Osteocyte (in vitro differentiated cells): ENCODE measurements around the gene HPCAL1. TPM values are rescaled to one million over a fixed set of nuclear protein-coding genes. Genes with fewer than 3 reads are reported as not detected.

ENCODE experiments used
- DNase-seq: peaks from one replicate; pipeline ENCODE4 v3.0.0; 2021; ENCODE audit warnings: mixed read lengths; ENCODE audit not compliant: unreplicated experiment; ENCODE audit errors: extremely low spot score
- H3K27ac Mint-ChIP-seq: one replicate; pipeline ENCODE4 v1.8.0; 2021; ENCODE audit warnings: mild to moderate bottlenecking, mixed read lengths; ENCODE audit not compliant: unreplicated experiment
- H3K27me3 Mint-ChIP-seq: one replicate; pipeline ENCODE4 v1.8.0; 2021; ENCODE audit warnings: mixed read lengths; ENCODE audit not compliant: unreplicated experiment
- H3K36me3 Mint-ChIP-seq: one replicate; pipeline ENCODE4 v1.8.0; 2021; ENCODE audit warnings: mixed read lengths; ENCODE audit not compliant: unreplicated experiment
- H3K4me1 Mint-ChIP-seq: one replicate; pipeline ENCODE4 v1.8.0; 2021; ENCODE audit warnings: mixed read lengths; ENCODE audit not compliant: unreplicated experiment
- H3K4me3 Mint-ChIP-seq: one replicate; pipeline ENCODE4 v1.8.0; 2021; ENCODE audit warnings: mild to moderate bottlenecking, moderate library complexity, mixed read lengths; ENCODE audit not compliant: unreplicated experiment
- H3K9me3 Mint-ChIP-seq: one replicate; pipeline ENCODE4 v1.8.0; 2021; ENCODE audit warnings: mixed read lengths; ENCODE audit not compliant: unreplicated experiment
- total RNA-seq: library from RNA; stranded (reverse); gene quantifications from 2 replicates; pipeline ENCODE4 v1.2.1, GENCODE V29; 2021
- TF ChIP-seq, protein P1 (sequence below): fragments of 200-600 bp; sonication (generic); IDR thresholded peaks from 2 replicates; pipeline ENCODE4 v1.5.0; 2021; ENCODE audit warnings: antibody characterized with exemption, mild to moderate bottlenecking, moderate library complexity

HPCAL1 gene
- total RNA-seq, 1 donor from 2014 or later: 56.8 TPM

DNA sequence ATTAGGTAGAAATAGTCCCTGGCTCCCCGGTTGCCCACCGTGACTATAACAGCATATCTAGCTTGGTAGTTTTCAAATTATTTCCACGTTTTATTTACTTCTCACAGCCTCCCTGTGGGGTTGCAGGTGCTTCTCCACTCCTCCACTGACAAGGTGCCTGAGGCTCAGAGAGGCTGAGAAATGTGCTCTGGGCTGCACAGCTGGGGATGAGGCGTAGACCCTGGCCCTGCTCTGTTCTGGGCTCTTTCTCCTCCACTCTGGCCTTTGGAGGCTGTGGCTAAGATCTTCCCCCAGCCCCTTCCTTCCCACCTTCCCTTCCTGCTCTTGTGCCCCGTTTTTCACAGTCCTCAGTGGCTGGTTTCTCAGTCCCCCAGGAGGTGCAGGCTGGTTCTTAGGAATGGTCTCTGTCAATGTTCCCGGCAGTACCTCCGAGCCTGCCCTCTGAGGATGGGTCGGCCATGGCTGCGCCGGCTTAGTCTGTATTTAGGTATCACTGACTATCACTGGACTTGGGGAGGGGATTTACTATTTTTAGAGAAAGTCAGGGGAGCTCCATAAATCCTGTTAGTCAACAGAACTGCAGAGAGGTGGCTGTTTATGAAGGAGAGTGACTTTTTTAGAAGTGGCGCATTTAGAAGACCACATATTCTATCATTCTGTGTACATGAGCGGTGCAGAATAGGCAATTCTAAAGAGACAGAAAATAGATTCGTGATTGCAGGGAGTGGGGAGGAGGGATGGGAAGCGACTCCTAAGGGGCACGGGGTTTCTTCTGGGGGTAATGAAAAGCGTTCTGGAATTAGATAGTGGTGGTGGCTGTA is 35.0 kb downstream of the HPCAL1 start:
- Mint-ChIP-seq H3K9me3 (no peaks in the 10 kb centered on the region), H3K27ac (no peak overlapping the region), H3K4me3 (no peak overlapping the region), H3K36me3 (no peaks in the 10 kb centered on the region), H3K4me1 (peaks cover 47% of the 10 kb centered on the region), H3K27me3 (no peaks in the 10 kb centered on the region)
- TF ChIP-seq, protein P1, sequence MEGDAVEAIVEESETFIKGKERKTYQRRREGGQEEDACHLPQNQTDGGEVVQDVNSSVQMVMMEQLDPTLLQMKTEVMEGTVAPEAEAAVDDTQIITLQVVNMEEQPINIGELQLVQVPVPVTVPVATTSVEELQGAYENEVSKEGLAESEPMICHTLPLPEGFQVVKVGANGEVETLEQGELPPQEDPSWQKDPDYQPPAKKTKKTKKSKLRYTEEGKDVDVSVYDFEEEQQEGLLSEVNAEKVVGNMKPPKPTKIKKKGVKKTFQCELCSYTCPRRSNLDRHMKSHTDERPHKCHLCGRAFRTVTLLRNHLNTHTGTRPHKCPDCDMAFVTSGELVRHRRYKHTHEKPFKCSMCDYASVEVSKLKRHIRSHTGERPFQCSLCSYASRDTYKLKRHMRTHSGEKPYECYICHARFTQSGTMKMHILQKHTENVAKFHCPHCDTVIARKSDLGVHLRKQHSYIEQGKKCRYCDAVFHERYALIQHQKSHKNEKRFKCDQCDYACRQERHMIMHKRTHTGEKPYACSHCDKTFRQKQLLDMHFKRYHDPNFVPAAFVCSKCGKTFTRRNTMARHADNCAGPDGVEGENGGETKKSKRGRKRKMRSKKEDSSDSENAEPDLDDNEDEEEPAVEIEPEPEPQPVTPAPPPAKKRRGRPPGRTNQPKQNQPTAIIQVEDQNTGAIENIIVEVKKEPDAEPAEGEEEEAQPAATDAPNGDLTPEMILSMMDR: no peak
- DNase-seq: no peak

DNA sequence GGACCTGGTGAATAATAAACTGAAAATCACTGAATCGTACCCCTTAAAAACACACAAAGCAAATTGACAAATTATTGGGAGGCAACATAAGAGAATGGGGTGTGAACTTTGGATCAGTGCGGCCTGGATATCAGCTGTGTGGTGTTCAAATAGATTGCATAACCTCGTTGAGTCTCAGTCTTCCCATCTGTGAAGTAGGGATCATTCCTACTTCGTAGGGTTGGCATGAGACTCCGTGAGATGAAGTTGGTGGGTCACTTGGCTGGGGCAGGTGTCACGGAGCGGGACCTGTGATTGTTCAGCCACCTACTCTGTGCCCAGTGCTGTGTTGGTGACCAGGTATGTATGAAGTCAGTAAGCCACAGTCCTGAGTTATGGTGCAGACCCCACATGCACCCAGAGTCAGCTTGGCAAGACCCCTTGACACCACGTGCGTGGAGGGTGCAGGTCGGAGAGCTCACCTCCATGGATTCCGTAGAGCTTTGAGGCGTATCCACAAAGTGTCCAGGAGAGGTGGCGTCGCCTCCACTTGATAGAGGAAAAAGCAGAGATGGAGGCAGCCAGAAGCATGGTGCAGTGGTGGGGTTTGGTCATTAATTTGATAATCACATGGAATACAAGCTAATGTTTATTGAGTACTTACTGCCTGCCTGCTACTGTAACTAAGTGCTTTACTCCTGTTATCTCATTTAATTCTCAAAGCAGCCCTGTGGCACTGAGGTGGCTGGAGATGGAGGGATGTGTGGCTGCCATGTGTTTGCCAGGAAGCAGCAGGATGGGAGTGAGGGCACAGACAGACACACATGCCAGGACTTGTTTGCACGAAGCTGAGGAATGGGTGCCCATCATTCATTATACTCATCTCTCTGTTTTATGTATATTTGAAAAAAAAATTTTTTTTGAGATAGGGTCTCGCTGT is 35.8 kb downstream of the HPCAL1 start:
- Mint-ChIP-seq H3K27ac (no peak overlapping the region), H3K4me3 (no peak overlapping the region), H3K4me1 (peaks cover 47% of the 10 kb centered on the region), H3K9me3 (no peaks in the 10 kb centered on the region), H3K27me3 (no peaks in the 10 kb centered on the region), H3K36me3 (no peaks in the 10 kb centered on the region)
- TF ChIP-seq, protein P1: no peak
- DNase-seq: no peak

DNA sequence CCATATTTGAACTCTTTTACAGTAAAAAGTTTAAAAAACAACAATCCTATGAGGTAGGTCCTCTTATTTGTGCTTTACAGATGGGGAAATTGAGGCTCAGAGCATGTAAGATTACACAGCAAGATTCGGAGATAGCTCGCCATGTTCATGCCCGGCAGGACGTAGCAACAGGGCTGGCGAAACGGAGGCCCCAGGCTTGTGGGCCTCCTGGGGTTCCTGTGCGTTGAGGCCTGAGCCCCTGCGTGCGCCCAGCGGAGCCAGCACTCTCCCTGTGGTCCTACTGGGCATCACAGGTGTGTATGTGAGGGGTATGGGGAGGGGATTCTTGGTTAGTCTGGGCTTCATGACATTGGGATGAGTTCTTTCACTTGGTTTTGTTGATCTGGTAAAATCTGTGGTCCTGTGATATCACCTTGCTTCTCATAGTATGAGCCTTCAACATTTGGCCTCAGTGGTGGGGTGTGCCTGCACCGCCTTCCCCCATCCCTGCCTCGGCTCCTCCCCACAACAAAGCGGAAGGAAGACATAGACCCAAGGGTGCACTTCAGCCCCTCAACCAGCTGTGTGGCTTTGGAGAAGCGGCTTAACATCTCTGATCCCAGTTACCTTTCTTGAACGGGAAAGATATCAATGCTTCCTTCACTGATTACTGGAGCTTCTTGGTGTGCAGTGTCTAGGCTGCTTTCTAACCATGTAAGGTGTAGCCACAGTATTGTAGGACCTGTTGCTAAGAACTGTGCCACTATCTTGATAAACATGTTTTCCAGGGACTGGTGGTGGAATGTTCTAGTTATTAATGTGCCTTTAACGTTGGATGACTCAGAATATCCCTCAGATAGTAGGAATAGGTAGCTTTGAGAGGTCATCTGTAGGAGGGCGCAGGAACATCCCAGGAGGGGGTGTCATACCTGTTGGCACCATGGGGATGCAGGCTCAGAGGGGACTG is 37.2 kb downstream of the HPCAL1 start:
- no peak for DNase-seq
- no peaks in the 10 kb centered on the region for H3K27me3 Mint-ChIP-seq
- no peak overlapping the region for H3K27ac Mint-ChIP-seq
- TF ChIP-seq, protein P1: no peak
- H3K4me1 Mint-ChIP-seq: peaks cover 53% of the 10 kb centered on the region
- H3K36me3 Mint-ChIP-seq: no peaks in the 10 kb centered on the region
- H3K9me3 Mint-ChIP-seq: no peaks in the 10 kb centered on the region
- H3K4me3 Mint-ChIP-seq: no peak overlapping the region

DNA sequence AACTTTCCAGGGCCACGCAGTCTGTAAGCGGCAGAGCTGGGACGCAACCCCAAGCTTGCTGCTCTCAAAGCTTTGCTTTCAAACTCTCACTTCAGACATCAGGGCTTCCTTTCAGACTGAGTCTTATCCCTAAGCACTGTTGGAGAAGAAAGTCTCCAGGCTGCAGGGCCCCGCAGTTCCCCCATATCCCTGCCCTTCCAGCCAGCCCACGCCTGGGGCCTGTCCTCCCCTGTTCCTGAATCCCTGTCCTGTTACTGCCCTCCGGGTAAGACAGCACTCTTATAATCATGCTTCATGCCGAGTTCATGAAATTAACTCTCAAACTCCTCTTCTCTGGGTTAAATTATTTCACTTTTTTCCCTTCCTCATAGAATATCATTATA is 37.9 kb downstream of the HPCAL1 start:
- H3K27me3 Mint-ChIP-seq: no peaks in the 10 kb centered on the region
- peak overlapping the region; percentile 49 for H3K27ac Mint-ChIP-seq
- no peaks in the 10 kb centered on the region for H3K9me3 Mint-ChIP-seq
- TF ChIP-seq, protein P1: no peak
- H3K4me1 Mint-ChIP-seq: peaks cover 56% of the 10 kb centered on the region
- no peak overlapping the region for H3K4me3 Mint-ChIP-seq
- DNase-seq: no peak
- H3K36me3 Mint-ChIP-seq: no peaks in the 10 kb centered on the region
